H1 (cell line): ENCODE results near the gene TXNDC15. TPM values are rescaled to one million over a fixed set of nuclear protein-coding genes. Genes with fewer than 3 reads are reported as not detected.

Source experiments
- CHD2 ChIP-seq: IDR thresholded peaks from 2 replicates; pipeline ENCODE4 v1.6.1; 2012; ENCODE audit warnings: low read length, improper control_type of control experiment
- GTF2F1 ChIP-seq: IDR thresholded peaks from 2 replicates; pipeline ENCODE4 v1.6.1; 2012; ENCODE audit warnings: low read depth, low read length, improper control_type of control experiment, borderline replicate concordance
- KDM5A ChIP-seq: fragments of 200-600 bp; IDR thresholded peaks from 2 replicates; pipeline ENCODE4 v1.7.1; 2012; ENCODE audit warnings: mild to moderate bottlenecking, low read length, inconsistent platforms, mixed read lengths
- RXRA ChIP-seq: IDR thresholded peaks from 2 replicates; pipeline ENCODE4 v1.6.1; 2011; ENCODE audit warnings: low read depth, mild to moderate bottlenecking, low read length, moderate library complexity; ENCODE audit not compliant: insufficient read depth
- microRNA counts: library from miRNA; unstranded; fragments of <30 nt; microRNA quantifications from one replicate; lab custom pipeline; 2015
- microRNA-seq, 2 experiments: library from miRNA; unstranded; fragments of <30 nt; microRNA quantifications; one replicate each; pipeline versions ENCODE4 to v1.2.0, GENCODE V29; 2016 to 2020; ENCODE audit warnings: borderline microRNAs expressed in 2 of 2, borderline number of aligned reads in 2 of 2, borderline replicate concordance in 1 of 2
- polyA plus RNA-seq, 7 experiments: library from polyadenylated mRNA; depleted of rRNA in 3 of 7; stranded (reverse) in 5 of 7; unstranded in 2 of 7; fragments of >200 nt in 5 of 7; fragments of 200-250 nt in 2 of 7; gene quantifications; 1 replicate in 5 of 7; 2 replicates in 1 of 7; 4 replicates in 1 of 7; pipeline versions ENCODE4 v1.2.1 to v1.2.3, GENCODE V29; 2011 to 2013; ENCODE audit warnings: missing spikeins in 2 of 7, mixed read lengths in 2 of 7
- small RNA-seq: library from polyadenylated mRNA; stranded (forward); fragments of <200 nt; extraction: miRNeasy Mini kit (QIAGEN cat#:217004); gene quantifications from one replicate; pipeline ENCODE3, GENCODE V24; 2013; ENCODE audit not compliant: insufficient read depth
- total RNA-seq: library from RNA; stranded (reverse); fragmentation: NEBNext Ultra II Directional; extraction: Animal tissue kit (Norgen Biotek cat#: 25700); gene quantifications from 2 replicates; pipeline ENCODE4 v1.2.1, GENCODE V29; 2021

Gene TXNDC15
- total and polyA plus RNA-seq, 2 of the 8 experiments (the other 6 are each of a cell fraction or from before 2014, with no cell fraction given): 20.1 to 30.8 TPM

GRCh38 chr5:134949316-134949715 is 75.1 kb downstream of the TXNDC15 start (continued):
- TF ChIP-seq GTF2F1 (no peak), KDM5A (no peak), RXRA (no peak), CHD2 (no peak)

MicroRNA genes within 50 kb of the gene (microRNA counts, 767-probe panel; counts per million panel counts)
- microRNA hsa-miR-4461 (lab: Ali Mortazavi, UCI): 879 counts per million, percentile 95 among the panel's probes with 10 or more counts

Small RNAs within 50 kb of the gene (microRNA-seq; reads per million reads assigned to microRNA genes)
- gene MIR4461: 0 reads per million in 2 experiments

Small RNAs within 50 kb of the gene (small RNA-seq; reads per million reads assigned to genes)
- gene MIR4461: not detected
- gene MTND3P25: not detected
- gene MTND4LP30: not detected

Other genes starting within 250 kb of the TXNDC15 start
- 36.3 and 37.5 TPM in 2 replicates for gene SAR1B, start 241.5 kb upstream of the TXNDC15 start, total RNA-seq
- gene SAR1B, start 241.5 kb upstream of the TXNDC15 start, polyA plus RNA-seq (2011; rRNA removed): 7.1 and 9.1 TPM in 2 replicates
- gene SEC24A, start 225.6 kb upstream of the TXNDC15 start, total RNA-seq: 31.0 and 33.7 TPM in 2 replicates
- 14.7 and 18.8 TPM in 2 replicates for gene SEC24A, start 225.6 kb upstream of the TXNDC15 start, polyA plus RNA-seq (2011; rRNA removed)
- 42.0 and 42.8 TPM in 2 replicates for gene CAMLG, start 135.8 kb upstream of the TXNDC15 start, total RNA-seq
- 10.8 and 12.3 TPM in 2 replicates for gene CAMLG, start 135.8 kb upstream of the TXNDC15 start, polyA plus RNA-seq (2011; rRNA removed)
- 100.0 and 110 TPM in 2 replicates for gene DDX46, start 115.6 kb upstream of the TXNDC15 start, total RNA-seq
- 17.2 and 22.6 TPM in 2 replicates for gene DDX46, start 115.6 kb upstream of the TXNDC15 start, polyA plus RNA-seq (2011; rRNA removed)
- gene C5orf24, start 28.4 kb upstream of the TXNDC15 start, total RNA-seq: 19.6 and 20.2 TPM in 2 replicates
- gene C5orf24, start 28.4 kb upstream of the TXNDC15 start, polyA plus RNA-seq (2011; rRNA removed): 6.0 and 11.1 TPM in 2 replicates
- 7.2 and 10.3 TPM in 2 replicates for gene PCBD2, start 30.8 kb downstream of the TXNDC15 start, total RNA-seq
- 4.4 and 4.8 TPM in 2 replicates for gene PCBD2, start 30.8 kb downstream of the TXNDC15 start, polyA plus RNA-seq (2011; rRNA removed)
- 0.48 TPM in 1 of 2 replicates, not detected in the other for gene CATSPER3, start 93.5 kb downstream of the TXNDC15 start, total RNA-seq
- 0.60 and 0.62 TPM in 2 replicates for gene CATSPER3, start 93.5 kb downstream of the TXNDC15 start, polyA plus RNA-seq (2011; rRNA removed)
- gene PITX1, start 159.9 kb downstream of the TXNDC15 start, total RNA-seq: not detected in 2 replicates
- gene PITX1, start 159.9 kb downstream of the TXNDC15 start, polyA plus RNA-seq (2011; rRNA removed): 0.03 and 0.05 TPM in 2 replicates